HEK293 (cell line): ENCODE results near the gene ADRM1.

Experiments used
- BCL11A ChIP-seq: fragments of 450-650 bp; formaldehyde crosslinking; IDR thresholded peaks from 2 replicates; pipeline ENCODE4 v1.5.1; 2016; ENCODE audit warnings: low read depth, missing biosample characterization, missing genetic modification characterization
- TCF7L2 ChIP-seq: IDR thresholded peaks from 2 replicates; pipeline ENCODE4 v1.6.1; 2011; ENCODE audit warnings: low read depth, mild to moderate bottlenecking, inconsistent platforms, low read length, moderate library complexity, borderline replicate concordance
- ZBTB21 ChIP-seq: fragments of 450-650 bp; formaldehyde crosslinking; IDR thresholded peaks from 2 replicates; pipeline ENCODE4 v1.5.1; 2017; ENCODE audit warnings: missing biosample characterization, missing genetic modification characterization

DNA sequence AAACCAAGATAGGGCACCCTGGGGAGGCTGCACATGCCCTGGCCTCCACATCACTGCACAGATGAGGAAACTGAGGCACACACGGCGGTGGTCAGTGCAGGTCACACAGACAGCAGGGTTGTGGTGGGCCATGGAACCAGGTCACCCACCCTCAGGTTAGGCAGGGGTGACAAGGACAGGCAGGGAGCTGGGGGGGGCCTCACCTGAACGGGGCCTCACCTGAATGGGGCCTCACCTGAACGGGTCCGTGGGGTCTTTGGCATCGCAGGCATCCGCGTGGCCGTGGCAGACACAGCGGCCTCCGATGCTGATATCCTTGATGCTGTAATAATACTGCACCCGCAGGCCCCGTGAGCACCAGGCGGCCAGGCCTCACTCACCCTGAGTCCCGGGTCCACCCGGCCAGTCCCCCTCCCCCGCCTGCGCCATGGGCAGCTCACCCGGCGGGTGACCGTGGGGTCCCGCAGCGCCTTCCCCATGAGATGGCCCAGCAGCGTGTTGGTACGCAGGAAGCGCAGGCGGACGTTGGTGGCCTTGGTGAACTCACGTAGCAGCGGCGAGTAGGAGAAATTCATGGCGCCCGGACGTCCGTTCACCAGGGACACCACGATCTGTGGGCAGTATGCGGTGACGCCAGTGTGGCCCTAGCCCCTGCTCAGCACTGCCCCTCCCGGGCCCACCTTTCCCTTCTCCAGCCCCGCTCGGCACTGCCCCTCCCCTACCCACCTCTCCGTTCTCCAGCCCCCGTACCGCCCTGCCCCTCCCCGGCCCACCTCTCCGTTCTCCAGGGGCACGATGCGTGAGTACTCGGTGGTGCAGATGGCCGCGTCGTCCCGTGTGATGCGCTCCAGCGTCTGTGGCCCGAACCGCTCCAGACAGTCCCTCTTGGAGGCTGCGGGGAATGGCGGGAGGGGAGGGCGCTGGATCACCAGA is 48.9 kb downstream of the ADRM1 start:
- TF ChIP-seq TCF7L2 (no peak), ZBTB21 (tag by site-specific recombination) (no peak), BCL11A (tag by site-specific recombination) (no peak)
